Activated naive CD4-positive, alpha-beta T cell treated with anti-CD3 and anti-CD28 coated beads, Interleukin-2, amount 50 U/mL, for 24 hours (primary cell): ENCODE measurements around the gene OR52A1.
"Not testable (repeated sequence)": the region's sequence is repeated elsewhere in the genome, so short reads cannot be mapped to it uniquely, and the experiment has no call there.

Experiments
- H3K27ac Mint-ChIP-seq: one replicate; pipeline ENCODE4 v1.8.0; 2021; ENCODE audit warnings: mild to moderate bottlenecking, mixed read lengths
- H3K27me3 Mint-ChIP-seq: one replicate; pipeline ENCODE4 v1.8.0; 2021; ENCODE audit warnings: mixed read lengths
- H3K36me3 Mint-ChIP-seq: one replicate; pipeline ENCODE4 v1.8.0; 2021; ENCODE audit warnings: mixed read lengths
- H3K4me1 Mint-ChIP-seq: one replicate; pipeline ENCODE4 v1.8.0; 2021; ENCODE audit warnings: mixed read lengths
- H3K4me3 Mint-ChIP-seq: one replicate; pipeline ENCODE4 v1.8.0; 2021; ENCODE audit warnings: mild to moderate bottlenecking, mixed read lengths
- H3K9me3 Mint-ChIP-seq: one replicate; pipeline ENCODE4 v1.8.0; 2021; ENCODE audit warnings: mixed read lengths

The OR52A1 gene

GRCh38 chr11:5154657-5155056 is at the start of gene OR52A1:
Gene OR52A1 (minus strand): TSS chr11:5154757. CDS start chr11:5152369, 2,388 bp downstream.
- Mint-ChIP-seq H3K36me3 (no peaks in the 10 kb centered on the region), H3K27ac (no peak within 1 kb of the TSS), H3K4me1 (no peaks in the 10 kb centered on the region), H3K27me3 (peaks cover 7% of the 10 kb centered on the region), H3K9me3 (no peaks in the 10 kb centered on the region), H3K4me3 (no peak within 1 kb of the TSS)

- H3K27ac Mint-ChIP-seq, result no peak overlapping the region
- no peaks in the 10 kb centered on the region for H3K36me3 Mint-ChIP-seq
Measured at GRCh38 chr11:5203366-5203765, 48.8 kb upstream of the OR52A1 start.

GRCh38 chr11:5200582-5200981 is 46.0 kb upstream of the OR52A1 start, which contains the start of gene OR51V1:
Gene OR51V1 (minus strand): TSS chr11:5200682. CDS start chr11:5200682, 0 bp downstream.
- Mint-ChIP-seq H3K9me3 (no peaks in the 10 kb centered on the region), H3K27ac (no peak within 1 kb of the TSS), H3K36me3 (no peaks in the 10 kb centered on the region), H3K4me3 (no peak within 1 kb of the TSS), H3K27me3 (no peaks in the 10 kb centered on the region), H3K4me1 (no peaks in the 10 kb centered on the region)

More at GRCh38 chr11:5203366-5203765, 48.8 kb upstream of the OR52A1 start:
- no peaks in the 10 kb centered on the region for H3K27me3 Mint-ChIP-seq
- no peak overlapping the region for H3K4me3 Mint-ChIP-seq
- H3K9me3 Mint-ChIP-seq, result no peaks in the 10 kb centered on the region
- no peaks in the 10 kb centered on the region for H3K4me1 Mint-ChIP-seq

- Mint-ChIP-seq H3K27me3 (no peaks in the 10 kb centered on the region), H3K27ac (no peak overlapping the region), H3K4me1 (no peaks in the 10 kb centered on the region)
Measured at GRCh38 chr11:5198285-5198684, 43.7 kb upstream of the OR52A1 start.

GRCh38 chr11:5197536-5197935 is 43.0 kb upstream of the OR52A1 start:
- peaks cover 6% of the 10 kb centered on the region for H3K9me3 Mint-ChIP-seq

More at GRCh38 chr11:5198285-5198684, 43.7 kb upstream of the OR52A1 start:
- Mint-ChIP-seq H3K9me3 (peaks cover 1% of the 10 kb centered on the region), H3K4me3 (no peak overlapping the region), H3K36me3 (no peaks in the 10 kb centered on the region)

GRCh38 chr11:5196731-5197130 is 42.2 kb upstream of the OR52A1 start:
- H3K36me3 Mint-ChIP-seq, result no peaks in the 10 kb centered on the region
- H3K27me3 Mint-ChIP-seq, result no peaks in the 10 kb centered on the region
- peaks cover 6% of the 10 kb centered on the region for H3K9me3 Mint-ChIP-seq

More at GRCh38 chr11:5197536-5197935, 43.0 kb upstream of the OR52A1 start:
- Mint-ChIP-seq H3K4me1 (no peaks in the 10 kb centered on the region), H3K27ac (no peak overlapping the region), H3K36me3 (no peaks in the 10 kb centered on the region), H3K4me3 (no peak overlapping the region), H3K27me3 (no peaks in the 10 kb centered on the region)

GRCh38 chr11:5196067-5196466 is 41.5 kb upstream of the OR52A1 start:
- Mint-ChIP-seq H3K4me3 (no peak overlapping the region), H3K9me3 (peaks cover 6% of the 10 kb centered on the region), H3K27ac (no peak overlapping the region), H3K4me1 (no peaks in the 10 kb centered on the region), H3K27me3 (no peaks in the 10 kb centered on the region), H3K36me3 (no peaks in the 10 kb centered on the region)

More at GRCh38 chr11:5196731-5197130, 42.2 kb upstream of the OR52A1 start:
- H3K4me3 Mint-ChIP-seq, result no peak overlapping the region
- H3K4me1 Mint-ChIP-seq, result no peaks in the 10 kb centered on the region
- no peak overlapping the region for H3K27ac Mint-ChIP-seq

GRCh38 chr11:5192738-5193137 is 38.2 kb upstream of the OR52A1 start:
- Mint-ChIP-seq H3K27ac (no peak overlapping the region), H3K27me3 (peaks cover 1% of the 10 kb centered on the region), H3K4me3 (no peak overlapping the region), H3K36me3 (no peaks in the 10 kb centered on the region), H3K9me3 (peaks cover 6% of the 10 kb centered on the region), H3K4me1 (no peaks in the 10 kb centered on the region)

GRCh38 chr11:5188201-5188600 is 33.6 kb upstream of the OR52A1 start:
- Mint-ChIP-seq H3K36me3 (no peaks in the 10 kb centered on the region), H3K27ac (no peak overlapping the region), H3K4me3 (no peak overlapping the region), H3K4me1 (no peaks in the 10 kb centered on the region), H3K27me3 (peaks cover 3% of the 10 kb centered on the region), H3K9me3 (peaks cover 4% of the 10 kb centered on the region)

GRCh38 chr11:5178046-5178837 is 23.7 kb upstream of the OR52A1 start:
- no peaks in the 10 kb centered on the region for H3K4me1 Mint-ChIP-seq
- no peaks in the 10 kb centered on the region for H3K36me3 Mint-ChIP-seq
- no peak overlapping the region for H3K27ac Mint-ChIP-seq
- peaks cover 2% of the 10 kb centered on the region for H3K27me3 Mint-ChIP-seq
- H3K4me3 Mint-ChIP-seq, result no peak overlapping the region
- H3K9me3 Mint-ChIP-seq, result no peaks in the 10 kb centered on the region

- H3K4me1 Mint-ChIP-seq, result no peaks in the 10 kb centered on the region
- H3K9me3 Mint-ChIP-seq, result no peaks in the 10 kb centered on the region
- no peak overlapping the region for H3K27ac Mint-ChIP-seq
- no peak overlapping the region for H3K4me3 Mint-ChIP-seq
- peaks cover 2% of the 10 kb centered on the region for H3K27me3 Mint-ChIP-seq
- H3K36me3 Mint-ChIP-seq, result no peaks in the 10 kb centered on the region
Measured at GRCh38 chr11:5174934-5175333, 20.4 kb upstream of the OR52A1 start.

- Mint-ChIP-seq H3K9me3 (no peaks in the 10 kb centered on the region), H3K4me3 (no peak overlapping the region), H3K36me3 (no peaks in the 10 kb centered on the region), H3K27me3 (no peaks in the 10 kb centered on the region), H3K27ac (no peak overlapping the region), H3K4me1 (no peaks in the 10 kb centered on the region)
Measured at GRCh38 chr11:5171856-5172255, 17.3 kb upstream of the OR52A1 start.

- not testable (repeated sequence) for H3K4me3 Mint-ChIP-seq, H3K36me3 Mint-ChIP-seq, H3K27ac Mint-ChIP-seq, H3K4me1 Mint-ChIP-seq, H3K27me3 Mint-ChIP-seq, H3K9me3 Mint-ChIP-seq
Measured at GRCh38 chr11:5165898-5166297, 11.3 kb upstream of the OR52A1 start.

- not testable (repeated sequence) for H3K4me1 Mint-ChIP-seq, H3K27me3 Mint-ChIP-seq, H3K4me3 Mint-ChIP-seq
Measured at GRCh38 chr11:5164807-5165206, 10.2 kb upstream of the OR52A1 start.

GRCh38 chr11:5161045-5161444 is 6.5 kb upstream of the OR52A1 start:
- H3K27me3 Mint-ChIP-seq, H3K4me3 Mint-ChIP-seq, H3K4me1 Mint-ChIP-seq, H3K27ac Mint-ChIP-seq, H3K9me3 Mint-ChIP-seq, H3K36me3 Mint-ChIP-seq: not testable (repeated sequence)

More at GRCh38 chr11:5164807-5165206, 10.2 kb upstream of the OR52A1 start:
- H3K27ac Mint-ChIP-seq, H3K36me3 Mint-ChIP-seq, H3K9me3 Mint-ChIP-seq: not testable (repeated sequence)

GRCh38 chr11:5160217-5160616 is 5.7 kb upstream of the OR52A1 start:
- H3K27me3 Mint-ChIP-seq, H3K4me3 Mint-ChIP-seq, H3K4me1 Mint-ChIP-seq, H3K27ac Mint-ChIP-seq, H3K9me3 Mint-ChIP-seq, H3K36me3 Mint-ChIP-seq: not testable (repeated sequence)

GRCh38 chr11:5159806-5160205 is 5.2 kb upstream of the OR52A1 start:
- peaks cover 7% of the 10 kb centered on the region for H3K27me3 Mint-ChIP-seq
- H3K27ac Mint-ChIP-seq, result no peak overlapping the region

More at GRCh38 chr11:5159806-5160205, 5.2 kb upstream of the OR52A1 start:
- H3K4me3 Mint-ChIP-seq, result no peak overlapping the region
- no peaks in the 10 kb centered on the region for H3K36me3 Mint-ChIP-seq
- no peaks in the 10 kb centered on the region for H3K4me1 Mint-ChIP-seq
- H3K9me3 Mint-ChIP-seq, result no peaks in the 10 kb centered on the region
